GM23338 (cell line): ENCODE measurements around the gene EMC9. TPM values are rescaled to one million over a fixed set of nuclear protein-coding genes. Genes with fewer than 3 reads are reported as not detected.
A peak's percentile ranks its signal among the peaks of the same experiment; 100 is the strongest.

ENCODE experiments used
- ATAC-seq: fragments of 200-7000 bp; cut with Tn5 transposase; 3 replicates; pipeline ENCODE4 v1.9.1; 2020
- DNase-seq: peaks from one replicate; pipeline ENCODE4 v3.0.0-alpha.2; 2015; ENCODE audit warnings: low spot score
- H2AFZ ChIP-seq: fragments of 200-600 bp; sonication (generic); 2 replicates; pipeline ENCODE4 v1.8.0; 2016; ENCODE audit warnings: antibody characterized with exemption, mild to moderate bottlenecking, moderate library complexity
- H3F3A ChIP-seq: fragments of 200-600 bp; sonication (generic); replicated peaks from 2 replicates; pipeline ENCODE4 v1.8.0; 2017; ENCODE audit warnings: antibody characterized with exemption, mixed run types, low read depth
- H3K27ac ChIP-seq: fragments of 200-600 bp; sonication (generic); 2 replicates; pipeline ENCODE4 v1.6.1; 2016; ENCODE audit warnings: low read depth
- H3K27me3 ChIP-seq: fragments of 200-600 bp; sonication (generic); 2 replicates; pipeline ENCODE4 v1.8.0; 2016; ENCODE audit warnings: mild to moderate bottlenecking, mixed run types, moderate library complexity; ENCODE audit not compliant: insufficient read depth
- H3K36me3 ChIP-seq: fragments of 200-600 bp; sonication (generic); 2 replicates; pipeline ENCODE4 v1.8.0; 2016; ENCODE audit warnings: mild to moderate bottlenecking; ENCODE audit not compliant: insufficient read depth
- H3K4me1 ChIP-seq: fragments of 200-600 bp; sonication (generic); 2 replicates; pipeline ENCODE4 v1.8.0; 2016; ENCODE audit warnings: mild to moderate bottlenecking, moderate library complexity; ENCODE audit not compliant: insufficient read depth
- H3K4me2 ChIP-seq: fragments of 200-600 bp; sonication (generic); 2 replicates; pipeline ENCODE4 v1.7.1; 2017; ENCODE audit warnings: mixed run types
- H3K4me3 ChIP-seq: fragments of 200-600 bp; sonication (generic); 2 replicates; pipeline ENCODE4 v1.6.1; 2016; ENCODE audit warnings: mixed run types
- H3K79me2 ChIP-seq: fragments of 200-600 bp; sonication (generic); replicated peaks from 2 replicates; pipeline ENCODE4 v1.8.0; 2017; ENCODE audit warnings: mild to moderate bottlenecking; ENCODE audit not compliant: insufficient read depth
- H3K9me2 ChIP-seq: fragments of 200-600 bp; sonication (generic); 2 replicates; pipeline ENCODE4 v1.8.0; 2017; ENCODE audit not compliant: insufficient read depth
- H4K20me1 ChIP-seq: fragments of 200-600 bp; sonication (generic); replicated peaks from 2 replicates; pipeline ENCODE4 v1.8.0; 2017; ENCODE audit warnings: mild to moderate bottlenecking; ENCODE audit not compliant: insufficient read depth
- H3K27ac Mint-ChIP-seq: 2 replicates; pipeline ENCODE4 v1.8.0; 2020; ENCODE audit warnings: inconsistent platforms, mild to moderate bottlenecking, moderate library complexity, mixed read lengths
- H3K27me3 Mint-ChIP-seq: 3 replicates; pipeline ENCODE4 v1.8.0; 2022; ENCODE audit warnings: low read depth, mild to moderate bottlenecking, moderate library complexity, mixed read lengths, inconsistent platforms; ENCODE audit not compliant: insufficient read depth, poor library complexity
- H3K36me3 Mint-ChIP-seq: 3 replicates; pipeline ENCODE4 v1.8.0; 2021; ENCODE audit warnings: low read depth, mild to moderate bottlenecking, inconsistent platforms, moderate library complexity, mixed read lengths
- H3K4me1 Mint-ChIP-seq: 3 replicates; pipeline ENCODE4 v1.8.0; 2020; ENCODE audit warnings: mild to moderate bottlenecking, inconsistent platforms, mixed read lengths
- H3K4me3 Mint-ChIP-seq: 3 replicates; pipeline ENCODE4 v1.8.0; 2021; ENCODE audit warnings: moderate library complexity, mild to moderate bottlenecking, inconsistent platforms, mixed read lengths
- H3K9me3 Mint-ChIP-seq: 3 replicates; pipeline ENCODE4 v1.8.0; 2020; ENCODE audit warnings: moderate library complexity, mild to moderate bottlenecking, inconsistent platforms, mixed read lengths
- CREB1 ChIP-seq: fragments of 250-450 bp; sonication (Bioruptor Pico); IDR thresholded peaks from 2 replicates; pipeline ENCODE4 v1.5.0; 2020; ENCODE audit warnings: low read depth, mild to moderate bottlenecking, moderate library complexity
- JUNB ChIP-seq: IDR thresholded peaks from one replicate; pipeline ENCODE4 v1.6.1; 2016; ENCODE audit warnings: antibody characterized with exemption; ENCODE audit not compliant: unreplicated experiment
- NANOG ChIP-seq: IDR thresholded peaks from 2 replicates; pipeline ENCODE4 v1.6.1; 2016; ENCODE audit warnings: antibody characterized with exemption, borderline replicate concordance
- POLR2AphosphoS5 ChIP-seq: IDR thresholded peaks from 2 replicates; pipeline ENCODE4 v1.6.1; 2016; ENCODE audit warnings: antibody characterized with exemption, low read depth
- ZNF114 ChIP-seq: fragments of 250-450 bp; sonication (Bioruptor Pico); IDR thresholded peaks from 2 replicates; pipeline ENCODE4 v1.5.0; 2020; ENCODE audit warnings: mild to moderate bottlenecking, moderate library complexity
- ZNF331 ChIP-seq: fragments of 250-450 bp; sonication (Bioruptor Pico); IDR thresholded peaks from 2 replicates; pipeline ENCODE4 v1.5.0; 2020; ENCODE audit warnings: low read depth, mild to moderate bottlenecking, moderate library complexity
- polyA plus RNA-seq: library from polyadenylated mRNA; unstranded; fragments of >200 nt; fragmentation: Nextera tagmentation; extraction: Ambion mirVana; gene quantifications from 2 replicates; pipeline ENCODE4 v1.2.1, GENCODE V29; 2016
- total RNA-seq: library from RNA; depleted of rRNA; stranded (reverse); fragments of >200 nt; shearing (Covaris generic); gene quantifications from 2 replicates; pipeline ENCODE4 v1.2.3, GENCODE V29; 2014
- TF ChIP-seq, protein P1 (sequence below), 2 experiments: fragments of 200-600 bp in 1 of 2; sonication (generic) in 1 of 2; conservative IDR thresholded peaks; 2 replicates each; pipeline versions ENCODE4 v1.5.1 to v1.6.1; 2016 to 2017; ENCODE audit warnings: antibody characterized with exemption in 2 of 2, low read depth in 2 of 2, mild to moderate bottlenecking in 2 of 2, moderate library complexity in 1 of 2
- TF ChIP-seq, protein P2 (sequence below): IDR thresholded peaks from one replicate; pipeline ENCODE4 v1.6.1; 2018; ENCODE audit warnings: antibody characterized with exemption; ENCODE audit not compliant: unreplicated experiment
- TF ChIP-seq, protein P3 (sequence below): IDR thresholded peaks from 2 replicates; pipeline ENCODE4 v1.6.1; 2016; ENCODE audit warnings: antibody characterized with exemption

Gene EMC9
- total and polyA plus RNA-seq, 2 experiments from 2014 or later: 30.0 to 64.2 TPM

- H4K20me1 ChIP-seq: peaks cover 7% of the 10 kb centered on the region; the same call in 1 of the 2 replicates
- no peak overlapping the region for H3K4me2 ChIP-seq
- Mint-ChIP-seq H3K9me3 (no peaks in the 10 kb centered on the region; the same call in 2 of the 3 replicates), H3K4me1 (peaks cover 21% of the 10 kb centered on the region), H3K4me3 (no peak overlapping the region), H3K27ac (no peak overlapping the region), H3K27me3 (peaks cover 11% of the 10 kb centered on the region), H3K36me3 (peaks cover 64% of the 10 kb centered on the region)
- H3K27me3 ChIP-seq: no peaks in the 10 kb centered on the region
- TF ChIP-seq ZNF331 (CRISPR knock-in tag) (no peak), CREB1 (CRISPR knock-in tag) (no peak), POLR2AphosphoS5 (no peak), ZNF114 (no peak), JUNB (no peak), NANOG (no peak)
- H3F3A ChIP-seq: no peaks in the 10 kb centered on the region
- H3K36me3 ChIP-seq: peaks cover 28% of the 10 kb centered on the region
- no peaks in the 10 kb centered on the region for H3K9me2 ChIP-seq
- H2AFZ ChIP-seq: no peak overlapping the region
- no peak overlapping the region for H3K27ac ChIP-seq
- peaks cover 32% of the 10 kb centered on the region for H3K79me2 ChIP-seq
- peaks cover 12% of the 10 kb centered on the region for H3K4me1 ChIP-seq
- H3K4me3 ChIP-seq: no peak overlapping the region
- ATAC-seq (no peak), DNase-seq (no peak)
Observed at GRCh38 chr14:24150061-24150460, 8.7 kb upstream of the EMC9 start.

- Histone ChIP-seq H3K27me3 (no peaks in the 10 kb centered on the region), H3F3A (no peaks in the 10 kb centered on the region), H3K79me2 (peaks cover 38% of the 10 kb centered on the region), H2AFZ (no peak overlapping the region), H3K9me2 (no peaks in the 10 kb centered on the region), H3K4me3 (no peak overlapping the region), H3K4me1 (peaks cover 12% of the 10 kb centered on the region), H4K20me1 (peaks cover 7% of the 10 kb centered on the region; the same call in 1 of the 2 replicates), H3K4me2 (no peak overlapping the region), H3K36me3 (peaks cover 31% of the 10 kb centered on the region), H3K27ac (no peak overlapping the region)
- Mint-ChIP-seq H3K4me3 (peak overlapping the region; percentile 99; the same call in 2 of the 3 replicates), H3K27ac (no peak overlapping the region), H3K9me3 (no peaks in the 10 kb centered on the region; the same call in 2 of the 3 replicates), H3K4me1 (peaks cover 21% of the 10 kb centered on the region), H3K36me3 (peaks cover 61% of the 10 kb centered on the region), H3K27me3 (peaks cover 11% of the 10 kb centered on the region)
- TF ChIP-seq, protein P1, sequence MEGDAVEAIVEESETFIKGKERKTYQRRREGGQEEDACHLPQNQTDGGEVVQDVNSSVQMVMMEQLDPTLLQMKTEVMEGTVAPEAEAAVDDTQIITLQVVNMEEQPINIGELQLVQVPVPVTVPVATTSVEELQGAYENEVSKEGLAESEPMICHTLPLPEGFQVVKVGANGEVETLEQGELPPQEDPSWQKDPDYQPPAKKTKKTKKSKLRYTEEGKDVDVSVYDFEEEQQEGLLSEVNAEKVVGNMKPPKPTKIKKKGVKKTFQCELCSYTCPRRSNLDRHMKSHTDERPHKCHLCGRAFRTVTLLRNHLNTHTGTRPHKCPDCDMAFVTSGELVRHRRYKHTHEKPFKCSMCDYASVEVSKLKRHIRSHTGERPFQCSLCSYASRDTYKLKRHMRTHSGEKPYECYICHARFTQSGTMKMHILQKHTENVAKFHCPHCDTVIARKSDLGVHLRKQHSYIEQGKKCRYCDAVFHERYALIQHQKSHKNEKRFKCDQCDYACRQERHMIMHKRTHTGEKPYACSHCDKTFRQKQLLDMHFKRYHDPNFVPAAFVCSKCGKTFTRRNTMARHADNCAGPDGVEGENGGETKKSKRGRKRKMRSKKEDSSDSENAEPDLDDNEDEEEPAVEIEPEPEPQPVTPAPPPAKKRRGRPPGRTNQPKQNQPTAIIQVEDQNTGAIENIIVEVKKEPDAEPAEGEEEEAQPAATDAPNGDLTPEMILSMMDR (conservative IDR thresholded peaks at IDR 0.05; ENCODE audit: low read depth in 2 of 2): no peak
- ATAC-seq (no peak), DNase-seq (no peak)
Observed at GRCh38 chr14:24149302-24149969, 8.0 kb upstream of the EMC9 start.

GRCh38 chr14:24147761-24148428 lies 6.5 kb upstream of the EMC9 start:
- H3K79me2 ChIP-seq: peaks cover 38% of the 10 kb centered on the region
- no peak overlapping the region for H3K27ac ChIP-seq
- H3K27ac Mint-ChIP-seq: peak overlapping the region; percentile 82
- 0 out of 2 replicates have a peak, but pooled peaks cover 4% of the 10 kb centered on the region for H3F3A ChIP-seq
- H3K4me3 ChIP-seq: peak overlapping the region; percentile 70
- DNase-seq (no peak), ATAC-seq (no peak)
- H3K27me3 ChIP-seq: no peaks in the 10 kb centered on the region
- H4K20me1 ChIP-seq: peaks cover 7% of the 10 kb centered on the region; the same call in 1 of the 2 replicates
- H3K36me3 ChIP-seq: peaks cover 31% of the 10 kb centered on the region
- H3K27me3 Mint-ChIP-seq: peaks cover 11% of the 10 kb centered on the region
- H3K9me3 Mint-ChIP-seq: no peaks in the 10 kb centered on the region; the same call in 2 of the 3 replicates
- H3K4me2 ChIP-seq: peak overlapping the region; percentile 99
- peaks cover 21% of the 10 kb centered on the region for H3K4me1 Mint-ChIP-seq
- peaks cover 68% of the 10 kb centered on the region for H3K36me3 Mint-ChIP-seq
- peak overlapping the region; percentile 99 for H3K4me3 Mint-ChIP-seq
- H3K4me1 ChIP-seq: peaks cover 12% of the 10 kb centered on the region
- H2AFZ ChIP-seq: no peak overlapping the region
- H3K9me2 ChIP-seq: no peaks in the 10 kb centered on the region
- TF ChIP-seq, protein P2, sequence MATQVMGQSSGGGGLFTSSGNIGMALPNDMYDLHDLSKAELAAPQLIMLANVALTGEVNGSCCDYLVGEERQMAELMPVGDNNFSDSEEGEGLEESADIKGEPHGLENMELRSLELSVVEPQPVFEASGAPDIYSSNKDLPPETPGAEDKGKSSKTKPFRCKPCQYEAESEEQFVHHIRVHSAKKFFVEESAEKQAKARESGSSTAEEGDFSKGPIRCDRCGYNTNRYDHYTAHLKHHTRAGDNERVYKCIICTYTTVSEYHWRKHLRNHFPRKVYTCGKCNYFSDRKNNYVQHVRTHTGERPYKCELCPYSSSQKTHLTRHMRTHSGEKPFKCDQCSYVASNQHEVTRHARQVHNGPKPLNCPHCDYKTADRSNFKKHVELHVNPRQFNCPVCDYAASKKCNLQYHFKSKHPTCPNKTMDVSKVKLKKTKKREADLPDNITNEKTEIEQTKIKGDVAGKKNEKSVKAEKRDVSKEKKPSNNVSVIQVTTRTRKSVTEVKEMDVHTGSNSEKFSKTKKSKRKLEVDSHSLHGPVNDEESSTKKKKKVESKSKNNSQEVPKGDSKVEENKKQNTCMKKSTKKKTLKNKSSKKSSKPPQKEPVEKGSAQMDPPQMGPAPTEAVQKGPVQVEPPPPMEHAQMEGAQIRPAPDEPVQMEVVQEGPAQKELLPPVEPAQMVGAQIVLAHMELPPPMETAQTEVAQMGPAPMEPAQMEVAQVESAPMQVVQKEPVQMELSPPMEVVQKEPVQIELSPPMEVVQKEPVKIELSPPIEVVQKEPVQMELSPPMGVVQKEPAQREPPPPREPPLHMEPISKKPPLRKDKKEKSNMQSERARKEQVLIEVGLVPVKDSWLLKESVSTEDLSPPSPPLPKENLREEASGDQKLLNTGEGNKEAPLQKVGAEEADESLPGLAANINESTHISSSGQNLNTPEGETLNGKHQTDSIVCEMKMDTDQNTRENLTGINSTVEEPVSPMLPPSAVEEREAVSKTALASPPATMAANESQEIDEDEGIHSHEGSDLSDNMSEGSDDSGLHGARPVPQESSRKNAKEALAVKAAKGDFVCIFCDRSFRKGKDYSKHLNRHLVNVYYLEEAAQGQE: no peak
- no peak for TF ChIP-seq ZNF114
- TF ChIP-seq NANOG: no peak
- TF ChIP-seq ZNF331 (CRISPR knock-in tag): no peak
- TF ChIP-seq, protein P3, sequence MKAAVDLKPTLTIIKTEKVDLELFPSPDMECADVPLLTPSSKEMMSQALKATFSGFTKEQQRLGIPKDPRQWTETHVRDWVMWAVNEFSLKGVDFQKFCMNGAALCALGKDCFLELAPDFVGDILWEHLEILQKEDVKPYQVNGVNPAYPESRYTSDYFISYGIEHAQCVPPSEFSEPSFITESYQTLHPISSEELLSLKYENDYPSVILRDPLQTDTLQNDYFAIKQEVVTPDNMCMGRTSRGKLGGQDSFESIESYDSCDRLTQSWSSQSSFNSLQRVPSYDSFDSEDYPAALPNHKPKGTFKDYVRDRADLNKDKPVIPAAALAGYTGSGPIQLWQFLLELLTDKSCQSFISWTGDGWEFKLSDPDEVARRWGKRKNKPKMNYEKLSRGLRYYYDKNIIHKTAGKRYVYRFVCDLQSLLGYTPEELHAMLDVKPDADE: no peak
